Stimulated activated CD4-positive, alpha-beta T cell treated with anti-CD3 and anti-CD28 coated beads, Interleukin-1b, Interleukin-23, amount 100 ng/mL, for 1 hour (primary cell): ENCODE data around the gene CYP39A1.

ENCODE experiments used
- DNase-seq, 2 donors: peaks; one replicate each; pipeline ENCODE4 v3.0.0-alpha.2; 2020; ENCODE audit warnings: low read depth in 2 of 2

Gene CYP39A1

GRCh38 chr6:46513533-46513932 lies 139.1 kb downstream of the CYP39A1 start:
- DNase-seq, result no peak

DNA sequence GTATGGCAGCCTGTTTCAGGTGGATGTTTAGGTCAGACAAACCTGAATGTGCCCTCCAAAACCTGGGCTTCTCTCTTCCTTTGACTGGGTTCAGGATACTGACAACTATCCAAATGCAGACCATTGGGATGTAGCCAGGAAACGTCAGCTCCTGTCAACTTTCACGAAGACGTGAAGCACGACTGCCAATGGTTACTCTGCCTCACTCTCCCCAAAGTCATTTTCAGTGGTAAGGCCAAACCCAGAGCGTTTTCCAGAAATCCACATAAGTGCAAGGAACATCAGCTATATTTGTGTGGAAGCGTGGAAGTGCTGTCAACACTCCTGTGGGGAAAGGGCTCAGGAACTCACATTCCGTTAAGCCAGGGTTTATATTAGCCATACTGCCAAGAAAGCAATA lies 141.3 kb downstream of the CYP39A1 start:
- no peak for DNase-seq

- DNase-seq, result no peak
These were observed 142.0 kb downstream of the CYP39A1 start for GRCh38 chr6:46510651-46511050.

DNA sequence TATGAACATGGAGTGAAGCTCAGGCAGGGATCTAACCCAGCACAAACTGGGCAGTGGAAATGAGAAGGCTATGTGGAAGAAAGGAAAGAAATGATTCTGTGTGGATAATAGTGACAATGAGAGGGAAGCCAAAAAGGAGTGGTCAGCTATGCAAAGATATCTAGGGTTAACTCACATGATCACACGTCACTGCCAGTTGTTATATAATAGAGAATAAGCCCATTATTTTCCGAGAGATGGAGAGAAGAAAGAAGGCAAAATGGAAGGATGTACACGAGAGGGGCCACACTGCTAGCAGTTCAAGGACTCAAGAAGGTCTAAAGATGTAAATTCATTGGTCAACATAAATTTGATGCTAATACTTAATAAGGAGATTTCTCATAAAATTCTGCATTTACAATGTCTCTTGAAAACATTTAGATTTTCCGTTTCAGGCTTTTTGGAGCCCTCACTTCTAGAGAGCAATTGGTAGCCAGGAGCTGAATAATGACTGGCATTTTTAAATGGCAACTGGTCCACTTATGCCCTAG lies 142.6 kb downstream of the CYP39A1 start:
- DNase-seq, result no peak

GRCh38 chr6:46509063-46509462 lies 143.6 kb downstream of the CYP39A1 start:
- no peak for DNase-seq

GRCh38 chr6:46507426-46507825 lies 145.2 kb downstream of the CYP39A1 start:
- no peak for DNase-seq

DNA sequence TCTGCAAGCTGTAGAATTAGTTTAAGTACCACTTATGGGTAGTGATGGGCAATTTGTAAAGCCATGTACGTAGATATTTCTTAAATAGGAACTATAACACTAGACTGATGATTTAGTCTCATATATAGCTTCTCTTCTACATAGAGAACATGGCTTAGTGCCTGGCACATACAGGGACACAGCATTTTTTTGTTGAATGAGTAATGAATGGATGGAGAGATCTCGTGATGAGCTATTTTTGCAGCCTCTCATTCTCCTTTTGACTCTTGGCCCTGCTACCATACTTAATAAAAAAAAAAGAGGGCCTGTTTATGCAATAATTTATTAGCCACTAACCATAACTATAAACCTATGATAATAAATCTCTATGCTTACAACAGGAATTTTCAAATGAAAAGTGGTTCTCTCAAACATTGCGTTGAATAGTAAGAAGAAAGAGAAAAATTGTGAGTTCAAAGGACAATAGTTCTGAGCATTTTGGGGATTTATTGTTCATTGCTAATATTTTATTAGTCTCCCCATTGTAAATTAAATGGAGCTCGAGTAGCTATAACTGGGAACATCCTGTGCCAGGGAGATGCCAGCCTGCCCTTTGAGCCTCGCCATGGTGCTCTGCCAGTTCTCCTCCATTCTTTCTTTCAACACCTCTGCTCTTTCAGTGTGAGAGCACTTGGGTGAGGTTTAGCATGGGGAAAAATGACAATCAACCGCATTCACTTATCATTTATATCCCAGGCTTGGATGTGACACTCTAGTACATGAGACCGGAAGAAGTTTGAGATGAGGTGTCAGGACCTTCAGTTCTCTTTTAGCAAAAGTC lies 146.7 kb downstream of the CYP39A1 start:
- DNase-seq, result no peak

GRCh38 chr6:46504242-46504641 lies 148.4 kb downstream of the CYP39A1 start:
- no peak for DNase-seq

DNA sequence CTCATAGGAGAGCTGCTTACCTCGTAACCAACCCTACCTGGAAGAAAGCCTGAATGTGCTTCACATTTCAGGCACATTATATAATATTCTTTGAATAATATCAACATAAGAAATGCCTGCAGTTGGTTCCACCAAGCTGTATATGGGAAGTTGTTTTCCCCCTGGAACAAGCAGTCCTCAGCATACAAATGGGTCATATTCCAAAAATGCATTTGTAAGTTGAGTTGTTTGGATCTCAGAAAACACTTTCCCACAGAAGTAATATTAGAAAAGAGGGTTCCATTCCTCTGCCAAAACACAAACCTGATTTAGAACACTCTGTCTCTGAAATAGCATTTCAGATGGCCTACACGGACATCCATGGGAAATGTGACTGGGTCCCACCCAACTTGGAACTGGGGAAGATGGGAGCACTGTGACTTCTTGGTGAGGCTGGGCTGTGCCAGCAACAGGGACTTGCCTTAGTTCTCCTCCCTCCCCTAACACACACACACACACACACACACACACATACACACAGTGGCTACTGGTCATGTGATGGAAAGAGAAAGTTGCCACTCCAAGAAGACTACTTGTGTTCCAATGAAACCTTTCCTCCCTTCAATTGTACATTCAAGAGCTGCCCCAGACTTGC lies 150.0 kb downstream of the CYP39A1 start:
- no peak for DNase-seq

- DNase-seq, result no peak
These were observed 151.2 kb downstream of the CYP39A1 start for GRCh38 chr6:46501136-46502089.

- no peak for DNase-seq
These were observed 152.2 kb downstream of the CYP39A1 start for GRCh38 chr6:46500382-46500781.
